ENCODE results near the gene BOD1.

GRCh38 chr5:173642191-173642816 lies 25.9 kb upstream of the BOD1 start:
- TF ChIP-seq CTCF (IDR thresholded peaks at IDR 0.05 in 4 of 5, conservative IDR thresholded peaks at IDR 0.05 in 1 of 5) (no peak), POLR2A (IDR thresholded peaks at IDR 0.05) (no peak)
